GM21723 (cell line): ENCODE results near the gene MIA.
"Not testable (repeated sequence)": the region's sequence is repeated elsewhere in the genome, so short reads cannot be mapped to it uniquely, and the experiment has no call there.

ENCODE experiments used
- ATAC-seq: cut with Tn5 transposase; IDR thresholded peaks from one replicate; pipeline ENCODE4 v1.9.1; 2021; ENCODE audit warnings: mild to moderate bottlenecking, moderate library complexity; ENCODE audit not compliant: unreplicated experiment

MIA gene

GRCh38 chr19:40750058-40750873 lies 25.1 kb upstream of the MIA start, which contains the start of gene ACTMAP:
ACTMAP (minus strand) TSS chr19:40750477; CDS start chr19:40749803, 674 bp downstream.
- peak; percentile 76 for ATAC-seq

GRCh38 chr19:40750874-40751537 lies 24.3 kb upstream of the MIA start, which contains the start of gene SNRPA:
SNRPA (plus strand) TSS chr19:40751203; CDS start chr19:40751409, 206 bp downstream.
- peak; percentile 57 for ATAC-seq

DNA sequence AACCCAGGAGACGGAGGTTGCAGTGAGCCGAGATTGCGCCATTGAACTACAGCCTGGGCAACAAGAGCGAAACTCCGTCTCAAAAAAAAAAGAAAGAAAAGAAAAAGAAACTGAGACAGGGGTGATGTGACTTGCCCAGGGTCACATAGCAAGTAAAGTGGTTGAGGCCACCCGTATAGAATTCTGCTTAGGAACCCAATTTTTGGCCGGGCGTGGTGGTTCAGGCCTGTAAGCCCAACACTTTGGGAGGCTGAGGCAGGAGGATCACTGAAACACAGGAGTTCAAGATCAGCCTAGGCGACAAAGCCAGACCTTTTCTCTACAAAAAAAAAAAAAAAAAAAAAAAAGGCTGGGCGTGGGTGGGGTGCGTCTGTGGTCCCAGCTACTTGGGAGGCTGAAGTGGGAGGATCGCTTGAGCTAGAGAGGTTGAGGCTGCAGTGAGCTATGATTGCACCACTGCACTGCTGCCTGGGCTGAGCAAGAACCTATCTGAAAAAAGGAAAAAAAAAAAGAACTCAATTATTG lies 23.0 kb upstream of the MIA start:
- ATAC-seq: no peak

- no peak for ATAC-seq
Observed at GRCh38 chr19:40754611-40755247, 20.6 kb upstream of the MIA start.

- ATAC-seq: no peak
Observed at GRCh38 chr19:40755248-40755624, 20.1 kb upstream of the MIA start.

GRCh38 chr19:40755791-40756190 lies 19.5 kb upstream of the MIA start:
- no peak for ATAC-seq

GRCh38 chr19:40756502-40757110 lies 18.7 kb upstream of the MIA start:
- ATAC-seq: no peak

DNA sequence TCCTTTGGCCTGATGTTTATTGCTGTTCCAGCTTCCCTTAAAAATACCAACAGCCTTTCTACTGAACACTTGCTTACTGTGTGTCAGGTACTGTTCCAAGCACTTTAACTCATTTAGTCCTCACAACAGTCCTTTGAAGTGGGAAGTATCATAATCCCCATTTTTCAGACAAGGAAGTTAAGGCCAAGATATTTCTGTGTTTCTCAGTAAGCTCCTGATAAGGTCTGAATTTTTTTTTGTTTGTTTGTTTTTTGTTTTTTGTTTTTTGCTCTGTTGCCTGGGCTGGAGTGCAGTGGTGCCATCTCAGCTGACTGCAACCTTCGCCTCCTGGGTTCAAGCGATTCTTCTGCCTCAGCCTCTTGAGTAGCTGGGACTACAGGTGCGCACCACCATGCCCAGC lies 16.8 kb upstream of the MIA start:
- no peak for ATAC-seq

DNA sequence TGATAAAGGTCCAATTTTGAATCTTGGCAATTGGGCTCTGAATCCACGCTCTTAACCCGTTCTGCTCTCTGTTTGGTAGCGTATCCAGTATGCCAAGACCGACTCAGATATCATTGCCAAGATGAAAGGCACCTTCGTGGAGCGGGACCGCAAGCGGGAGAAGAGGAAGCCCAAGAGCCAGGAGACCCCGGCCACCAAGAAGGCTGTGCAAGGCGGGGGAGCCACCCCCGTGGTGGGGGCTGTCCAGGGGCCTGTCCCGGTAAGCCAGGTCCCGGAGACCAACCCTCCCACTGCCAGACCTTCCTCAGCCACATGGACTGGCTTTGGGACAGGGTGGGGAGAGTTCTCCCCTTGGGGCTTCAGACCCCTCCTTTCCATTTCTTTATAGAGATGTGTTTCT lies 16.0 kb upstream of the MIA start:
- no peak for ATAC-seq

- no peak for ATAC-seq
Observed at GRCh38 chr19:40762754-40763470, 12.4 kb upstream of the MIA start.

GRCh38 chr19:40763526-40763925 lies 11.8 kb upstream of the MIA start:
- ATAC-seq: no peak

- ATAC-seq: no peak
Observed at GRCh38 chr19:40763963-40764362, 11.4 kb upstream of the MIA start.

DNA sequence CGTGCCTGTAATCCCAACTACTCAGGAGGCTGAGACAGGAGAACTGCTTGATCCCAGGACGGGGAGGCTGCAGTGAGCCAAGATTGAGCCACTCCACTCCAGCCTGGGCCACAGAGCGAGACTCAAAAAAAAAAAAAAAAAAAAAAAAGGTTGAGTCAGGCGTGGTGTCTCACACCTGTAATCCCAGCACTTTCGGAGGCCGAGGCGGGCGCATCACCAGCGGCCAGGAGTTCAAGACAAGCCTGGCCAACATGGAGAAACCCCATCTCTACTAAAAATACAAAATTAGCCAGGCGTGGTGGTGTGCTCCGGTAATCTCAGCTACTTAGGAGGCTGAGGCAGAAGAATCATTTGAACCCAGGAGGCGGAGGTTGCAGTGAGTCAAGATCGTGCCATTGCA lies 8.9 kb upstream of the MIA start:
- not testable (repeated sequence) for ATAC-seq

DNA sequence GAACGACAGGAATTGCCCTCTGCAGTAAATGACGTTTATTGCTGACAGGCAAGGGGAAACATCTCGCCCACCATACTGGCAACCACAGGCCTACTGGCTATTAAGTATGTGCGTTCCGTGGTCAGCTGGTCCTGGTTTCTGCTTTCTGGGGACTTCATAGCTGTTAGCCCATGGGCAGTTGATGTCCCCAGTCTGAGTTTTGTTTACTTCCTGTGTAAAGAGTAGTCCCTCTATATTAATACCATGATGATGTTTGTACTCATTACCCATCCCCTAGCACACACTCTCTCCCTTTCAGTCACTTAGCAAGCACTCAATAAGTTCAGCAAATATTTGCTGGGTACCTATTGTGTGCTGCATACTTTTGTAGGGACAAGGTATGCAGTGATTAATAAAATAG lies 6.5 kb upstream of the MIA start:
- ATAC-seq: no peak

- ATAC-seq: not testable (repeated sequence)
Observed at GRCh38 chr19:40771101-40771862, 4.0 kb upstream of the MIA start.

- no peak for ATAC-seq
Observed at GRCh38 chr19:40775632-40776022, 306 bp downstream of the MIA start.

- ATAC-seq: no peak
Observed at GRCh38 chr19:40776364-40776763, 1.0 kb downstream of the MIA start.

DNA sequence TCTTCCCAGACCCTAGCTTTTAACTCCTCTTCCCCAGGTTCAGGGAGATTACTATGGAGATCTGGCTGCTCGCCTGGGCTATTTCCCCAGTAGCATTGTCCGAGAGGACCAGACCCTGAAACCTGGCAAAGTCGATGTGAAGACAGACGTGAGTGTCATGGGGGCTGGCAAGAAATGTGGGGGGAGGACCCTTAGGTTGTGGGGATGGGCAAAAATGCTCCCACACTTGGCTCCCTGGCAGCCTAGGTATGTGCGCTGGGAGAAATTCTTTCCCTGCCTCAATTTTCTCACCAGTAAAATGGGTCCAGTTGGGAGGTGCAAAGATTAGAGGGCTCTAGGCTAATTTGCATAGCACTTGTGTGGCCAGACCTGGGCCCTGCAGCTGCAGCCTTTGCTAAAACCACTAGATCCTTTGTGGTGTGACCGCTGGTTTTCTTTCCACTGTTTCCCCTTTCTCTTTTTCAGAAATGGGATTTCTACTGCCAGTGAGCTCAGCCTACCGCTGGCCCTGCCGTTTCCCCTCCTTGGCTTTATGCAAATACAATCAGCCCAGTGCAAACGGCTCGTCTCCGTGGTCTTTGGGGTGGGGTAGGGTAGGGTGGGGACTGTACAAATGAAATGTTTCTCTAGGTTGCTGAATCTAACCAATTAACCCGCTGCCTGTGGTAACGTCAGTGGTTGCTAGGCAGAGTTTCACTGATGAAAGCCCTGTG lies 1.8 kb downstream of the MIA start:
- ATAC-seq: peak; percentile 56

GRCh38 chr19:40777645-40777936 lies 2.3 kb downstream of the MIA start:
- ATAC-seq: no peak
